Endothelial cell of coronary artery (primary cell): ENCODE results near the gene KRT75. TPM values are rescaled to one million over a fixed set of nuclear protein-coding genes. Genes with fewer than 3 reads are reported as not detected.

Experiments
- total RNA-seq: library from RNA; depleted of rRNA; stranded (reverse); fragments of >200 nt; gene quantifications from 2 replicates; pipeline ENCODE4 v1.2.3, GENCODE V29; 2014

Gene KRT75
- total RNA-seq, result not detected in 2 replicates

GRCh38 chr12:52434081-52434733 is at the start of gene KRT75:
Gene KRT75 (minus strand): TSS chr12:52434371. CDS start chr12:52434304, 67 bp downstream.

GRCh38 chr12:52473768-52474167 is 39.6 kb upstream of the KRT75 start, which contains the start of gene KRT6C:
Gene KRT6C (minus strand): TSS chr12:52473805. CDS start chr12:52473737, 68 bp downstream.

GRCh38 chr12:52452101-52452500 is 17.9 kb upstream of the KRT75 start, which contains the start of gene KRT6B:
Gene KRT6B (minus strand): TSS chr12:52452146. CDS start chr12:52452078, 68 bp downstream.

GRCh38 chr12:52405922-52406385 is 28.2 kb downstream of the KRT75 start, which contains the start of gene KRT82:
Gene KRT82 (minus strand): TSS chr12:52406335. CDS start chr12:52406277, 58 bp downstream.

GRCh38 chr12:52385226-52385702 is 48.9 kb downstream of the KRT75 start, which contains the start of gene KRT84:
Gene KRT84 (minus strand): TSS chr12:52385652. CDS start chr12:52385585, 67 bp downstream.

Other genes starting within 250 kb of the KRT75 start
- gene KRT80, start 242.4 kb downstream of the KRT75 start, total RNA-seq, result 5.5 and 6.7 TPM in 2 replicates
- gene KRT7, start 201.1 kb downstream of the KRT75 start, total RNA-seq, result 1,160 and 1,591 TPM in 2 replicates
- gene KRT86, start 159.7 kb downstream of the KRT75 start, total RNA-seq, result 0.85 TPM in 1 of 2 replicates, not detected in the other
- 0.18 TPM in 1 of 2 replicates, not detected in the other for gene KRT81, start 142.8 kb downstream of the KRT75 start, total RNA-seq
- gene KRT83, start 113.0 kb downstream of the KRT75 start, total RNA-seq, result not detected in 2 replicates
- gene KRT85, start 66.9 kb downstream of the KRT75 start, total RNA-seq, result not detected in 2 replicates
- not detected in 2 replicates for gene KRT84, start 48.7 kb downstream of the KRT75 start, total RNA-seq
- not detected in 2 replicates for gene KRT82, start 28.0 kb downstream of the KRT75 start, total RNA-seq
- under 0.01 TPM in 1 of 2 replicates, not detected in the other for gene KRT6B, start 17.8 kb upstream of the KRT75 start, total RNA-seq
- gene KRT6C, start 39.4 kb upstream of the KRT75 start, total RNA-seq, result not detected in 2 replicates
- 0.27 and 0.56 TPM in 2 replicates for gene KRT6A, start 58.9 kb upstream of the KRT75 start, total RNA-seq
- gene KRT5, start 86.0 kb upstream of the KRT75 start, total RNA-seq, result 0.18 and 0.28 TPM in 2 replicates
- gene KRT71, start 118.8 kb upstream of the KRT75 start, total RNA-seq, result not detected in 2 replicates
- not detected in 2 replicates for gene KRT74, start 139.5 kb upstream of the KRT75 start, total RNA-seq
- not detected in 2 replicates for gene KRT72, start 167.1 kb upstream of the KRT75 start, total RNA-seq
- not detected in 2 replicates for gene KRT73, start 184.2 kb upstream of the KRT75 start, total RNA-seq
- not detected in 2 replicates for gene KRT2, start 217.8 kb upstream of the KRT75 start, total RNA-seq
- gene KRT1, start 246.0 kb upstream of the KRT75 start, total RNA-seq, result not detected in 2 replicates